Erythroblast (primary cell): ENCODE data around the gene ZNF835.

Source experiments
- GATA1 ChIP-seq: IDR thresholded peaks from 2 replicates; pipeline ENCODE4 v1.6.1; 2011; ENCODE audit warnings: low read depth, mild to moderate bottlenecking, control low read depth, low read length, moderate library complexity
- POLR2A ChIP-seq: IDR thresholded peaks from 2 replicates; pipeline ENCODE4 v1.6.1; 2011; ENCODE audit warnings: mild to moderate bottlenecking, low read length

DNA sequence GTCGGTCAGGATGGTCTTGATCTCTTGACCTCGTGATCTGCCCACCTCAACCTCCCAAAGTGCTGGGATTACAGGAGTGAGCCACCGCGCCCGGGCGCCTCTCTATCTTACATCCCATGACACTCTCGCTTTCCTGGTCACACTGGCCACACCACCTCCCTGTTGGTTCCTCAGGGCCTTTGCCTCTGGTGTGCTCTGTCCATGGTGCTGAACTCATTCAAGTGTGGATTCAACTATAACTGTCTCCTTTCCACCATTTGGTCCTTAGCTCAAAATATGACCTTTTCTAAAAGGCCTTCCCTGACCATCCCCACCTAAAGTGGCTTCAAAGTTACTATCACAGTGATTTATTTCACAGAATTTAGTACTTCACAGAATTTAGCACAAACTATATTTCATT lies 32.3 kb downstream of the ZNF835 start:
- TF ChIP-seq POLR2A (no peak), GATA1 (no peak)
